ENCODE measurements around the gene AUNIP.

AUNIP gene

GRCh38 chr1:25858906-25859789 lies at the start of gene AUNIP:
TSS of gene AUNIP (minus strand) at chr1:25859457. CDS start at chr1:25859357, 100 bp downstream.
- DNase-seq = no peak

- DNase-seq = no peak
Measured at GRCh38 chr1:25909040-25909439, 49.8 kb upstream of the AUNIP start.

GRCh38 chr1:25908161-25908560 lies 48.9 kb upstream of the AUNIP start:
- no peak for DNase-seq

- no peak for DNase-seq
Measured at GRCh38 chr1:25907601-25908000, 48.3 kb upstream of the AUNIP start.

- peak; percentile 11 for DNase-seq
Measured at GRCh38 chr1:25906644-25907300, 47.5 kb upstream of the AUNIP start.

- peak; percentile 20 for DNase-seq
Measured at GRCh38 chr1:25905680-25906643, 46.7 kb upstream of the AUNIP start, which contains the start of gene STMN1. TSS of gene STMN1 (minus strand) at chr1:25906419. CDS start at chr1:25904676, 1,743 bp downstream.

- no peak for DNase-seq
Measured at GRCh38 chr1:25904943-25905679, 45.9 kb upstream of the AUNIP start.

GRCh38 chr1:25903986-25904385 lies 44.7 kb upstream of the AUNIP start:
- DNase-seq = no peak

- no peak for DNase-seq
Measured at GRCh38 chr1:25902462-25902861, 43.2 kb upstream of the AUNIP start.

- DNase-seq = no peak
Measured at GRCh38 chr1:25900219-25900618, 41.0 kb upstream of the AUNIP start.

- DNase-seq = no peak
Measured at GRCh38 chr1:25899792-25900191, 40.5 kb upstream of the AUNIP start.

- no peak for DNase-seq
Measured at GRCh38 chr1:25898223-25899015, 39.2 kb upstream of the AUNIP start.

GRCh38 chr1:25897754-25898153 lies 38.5 kb upstream of the AUNIP start:
- DNase-seq = no peak

GRCh38 chr1:25896266-25896665 lies 37.0 kb upstream of the AUNIP start:
- DNase-seq = no peak

- peak; percentile 55 for DNase-seq
Measured at GRCh38 chr1:25895365-25895990, 36.2 kb upstream of the AUNIP start.

- DNase-seq = no peak
Measured at GRCh38 chr1:25893116-25893515, 33.9 kb upstream of the AUNIP start.

GRCh38 chr1:25891606-25892005 lies 32.3 kb upstream of the AUNIP start:
- no peak for DNase-seq

GRCh38 chr1:25890239-25891034 lies 31.2 kb upstream of the AUNIP start:
- DNase-seq = no peak

- DNase-seq = no peak
Measured at GRCh38 chr1:25889470-25889869, 30.2 kb upstream of the AUNIP start.

GRCh38 chr1:25888426-25888987 lies 29.2 kb upstream of the AUNIP start:
- DNase-seq = no peak

All from cortex of kidney (tissue), 1 donor.